AG09319 (cell line): ENCODE data around the gene STAT3.
"Not testable (repeated sequence)": the region's sequence is repeated elsewhere in the genome, so short reads cannot be mapped to it uniquely, and the experiment has no call there.

Experiments used
- DNase-seq: peaks from one replicate; pipeline ENCODE4 v3.0.0-alpha.2; 2010; ENCODE audit warnings: low read depth; ENCODE audit errors: extremely low read depth
- TF ChIP-seq, protein P1 (sequence below): IDR thresholded peaks from 2 replicates; pipeline ENCODE4 v1.5.1; 2011; ENCODE audit warnings: low read depth, mild to moderate bottlenecking, inconsistent platforms, low read length, moderate library complexity

Gene STAT3

DNA sequence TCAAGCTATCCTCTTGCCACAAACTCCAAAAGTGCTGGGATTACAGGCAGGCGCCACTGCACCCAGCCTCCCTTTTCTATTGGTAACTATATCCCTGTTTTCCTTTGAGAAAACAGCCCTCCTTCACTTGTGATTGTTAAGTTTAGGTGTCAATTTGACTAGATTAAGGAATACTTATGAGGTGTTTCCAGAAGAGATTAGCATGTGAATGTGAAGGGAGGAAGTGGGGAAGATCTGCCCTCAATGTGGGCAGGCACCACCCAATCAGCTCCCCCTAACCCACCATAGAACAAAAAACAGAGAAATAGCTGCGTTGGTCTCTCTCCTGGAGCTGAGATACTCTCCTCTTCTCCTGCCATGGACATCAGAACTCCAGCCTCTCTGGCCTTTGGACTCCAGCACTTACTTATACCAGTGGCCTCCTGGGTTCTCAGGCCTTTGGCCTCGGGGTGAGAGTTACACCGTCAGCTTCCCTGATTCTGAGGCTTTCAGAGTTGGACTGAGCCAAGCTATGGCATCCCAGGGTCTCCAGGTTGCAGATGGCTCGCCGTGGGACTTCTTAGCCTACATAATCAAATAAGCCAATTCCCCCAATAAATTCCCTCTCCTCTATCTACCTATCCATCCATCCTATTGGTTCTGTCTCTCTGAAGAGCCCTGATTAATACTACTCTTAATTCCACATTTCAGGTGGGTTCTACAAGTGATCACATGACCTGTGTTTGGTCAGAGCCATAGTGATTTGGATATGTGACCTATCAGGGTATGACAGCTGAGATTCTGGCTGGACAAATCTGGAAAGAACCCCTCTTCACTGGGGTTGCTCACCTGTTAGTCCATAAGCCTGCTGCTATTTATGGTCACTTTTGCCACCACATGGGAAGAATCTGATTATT, 12.0 kb upstream of the STAT3 start:
- DNase-seq, result no peak
- TF ChIP-seq, protein P1, sequence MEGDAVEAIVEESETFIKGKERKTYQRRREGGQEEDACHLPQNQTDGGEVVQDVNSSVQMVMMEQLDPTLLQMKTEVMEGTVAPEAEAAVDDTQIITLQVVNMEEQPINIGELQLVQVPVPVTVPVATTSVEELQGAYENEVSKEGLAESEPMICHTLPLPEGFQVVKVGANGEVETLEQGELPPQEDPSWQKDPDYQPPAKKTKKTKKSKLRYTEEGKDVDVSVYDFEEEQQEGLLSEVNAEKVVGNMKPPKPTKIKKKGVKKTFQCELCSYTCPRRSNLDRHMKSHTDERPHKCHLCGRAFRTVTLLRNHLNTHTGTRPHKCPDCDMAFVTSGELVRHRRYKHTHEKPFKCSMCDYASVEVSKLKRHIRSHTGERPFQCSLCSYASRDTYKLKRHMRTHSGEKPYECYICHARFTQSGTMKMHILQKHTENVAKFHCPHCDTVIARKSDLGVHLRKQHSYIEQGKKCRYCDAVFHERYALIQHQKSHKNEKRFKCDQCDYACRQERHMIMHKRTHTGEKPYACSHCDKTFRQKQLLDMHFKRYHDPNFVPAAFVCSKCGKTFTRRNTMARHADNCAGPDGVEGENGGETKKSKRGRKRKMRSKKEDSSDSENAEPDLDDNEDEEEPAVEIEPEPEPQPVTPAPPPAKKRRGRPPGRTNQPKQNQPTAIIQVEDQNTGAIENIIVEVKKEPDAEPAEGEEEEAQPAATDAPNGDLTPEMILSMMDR, result no peak

DNA sequence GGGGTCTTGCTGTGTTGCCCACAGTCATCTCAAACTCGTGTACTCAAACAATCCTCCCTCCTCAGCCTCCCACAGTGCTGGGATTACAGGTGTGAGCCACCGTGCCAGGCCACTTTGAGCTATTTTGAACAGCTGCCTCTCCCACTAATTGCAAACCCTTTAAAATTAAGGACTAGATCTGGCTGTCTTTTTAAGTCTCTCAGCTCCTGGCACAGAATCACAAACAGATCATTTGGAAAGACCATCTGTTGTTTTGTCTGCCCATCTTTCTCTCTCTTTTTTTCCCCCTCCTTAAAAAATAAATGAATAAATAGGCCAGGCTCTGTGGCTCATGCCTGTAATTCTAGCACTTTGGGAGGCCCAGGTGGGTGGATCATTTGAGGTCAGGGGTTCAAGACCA, 10.9 kb upstream of the STAT3 start:
- no peak for DNase-seq
- TF ChIP-seq, protein P1, result no peak

DNA sequence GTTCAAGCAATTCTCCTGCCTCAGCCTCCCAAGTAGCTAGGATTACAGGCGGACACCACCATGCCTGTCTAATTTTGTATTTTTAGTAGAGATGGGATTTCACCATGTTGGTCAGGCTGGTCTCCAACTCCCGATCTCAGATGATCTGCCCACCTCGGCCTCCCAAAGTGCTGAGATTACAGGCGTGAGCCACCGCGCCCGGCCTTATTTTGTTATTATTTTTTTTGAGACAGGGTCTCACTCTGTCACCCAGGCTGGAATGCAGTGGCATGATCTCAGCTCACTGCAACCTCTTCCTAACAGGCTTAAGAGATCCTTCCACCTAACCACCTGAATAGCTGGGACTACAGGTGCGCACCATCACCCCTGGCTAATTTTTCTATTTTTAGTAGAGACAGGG, 7.4 kb upstream of the STAT3 start:
- not testable (repeated sequence) for DNase-seq

DNA sequence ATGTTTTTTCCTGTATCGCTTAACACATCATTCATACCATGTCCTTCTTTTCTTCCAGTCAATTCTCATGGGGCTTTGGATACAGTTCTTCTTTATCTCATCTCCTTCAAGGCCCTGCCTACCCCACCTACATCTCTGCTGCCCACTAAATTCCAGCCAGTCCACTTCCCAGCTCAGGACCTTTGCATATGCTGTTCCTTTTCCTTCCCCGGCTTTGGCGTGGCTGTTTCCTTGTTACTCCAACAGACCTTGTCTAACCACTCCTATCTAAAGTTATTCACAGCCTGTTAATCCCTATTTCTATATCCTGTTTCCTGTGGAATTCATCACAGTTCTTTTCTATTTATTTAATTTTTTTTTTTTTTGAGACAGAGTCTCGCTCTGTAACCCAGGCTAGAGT, 6.6 kb upstream of the STAT3 start:
- TF ChIP-seq, protein P1, result no peak
- no peak for DNase-seq

DNA sequence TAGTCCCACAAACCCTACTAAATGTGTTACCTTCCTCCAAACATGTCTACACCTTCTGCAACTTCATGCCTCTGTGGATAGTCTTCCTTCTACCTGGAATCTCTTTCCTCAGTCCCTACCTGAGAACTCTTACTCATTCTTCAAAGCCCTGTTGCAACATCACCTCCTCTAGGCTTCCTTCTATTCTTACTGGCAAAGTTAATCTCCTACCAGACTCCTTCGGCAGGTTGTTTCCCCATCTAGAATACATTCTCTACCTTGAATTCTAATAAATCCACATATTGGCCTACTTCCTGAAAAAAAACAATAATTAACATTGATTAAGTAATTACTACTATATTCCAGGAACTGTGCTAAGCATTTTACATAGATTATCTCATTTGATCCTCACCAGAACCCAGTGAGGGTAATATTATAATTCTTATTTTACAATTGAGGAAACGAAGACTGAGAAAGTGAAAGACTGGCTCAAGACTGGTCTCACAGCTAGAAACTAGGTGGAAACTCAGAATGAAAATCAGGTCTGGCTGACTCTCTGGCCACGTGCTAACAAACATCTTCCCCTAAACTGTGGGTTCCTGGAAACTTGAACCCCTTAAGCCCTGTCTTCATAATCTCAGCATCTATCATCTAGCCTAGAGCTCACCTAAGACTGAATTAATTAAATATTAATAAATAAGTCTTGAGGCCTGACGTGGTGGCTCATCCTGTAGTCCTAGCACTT, 4.6 kb upstream of the STAT3 start:
- TF ChIP-seq, protein P1, result no peak
- no peak for DNase-seq

DNA sequence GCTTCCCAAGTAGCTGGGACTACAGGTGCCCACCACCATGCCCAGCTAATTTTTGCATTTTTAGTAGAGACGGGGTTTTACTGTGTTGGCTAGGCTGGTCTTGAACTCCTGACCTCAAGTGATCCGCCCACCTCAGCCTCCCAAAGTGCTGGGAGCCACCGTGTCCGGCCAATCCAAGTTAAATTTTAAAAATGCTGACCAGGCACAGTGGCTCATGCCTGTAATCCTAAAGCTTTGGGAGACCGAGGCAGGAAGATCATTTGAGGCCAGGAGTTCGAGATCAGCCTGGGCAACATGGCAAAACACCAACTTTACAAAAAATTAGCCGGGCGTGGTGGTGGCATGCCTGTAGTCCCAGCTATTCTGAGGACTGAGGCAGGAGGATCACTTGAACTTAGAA, 3.2 kb upstream of the STAT3 start:
- DNase-seq, result not testable (repeated sequence)

DNA sequence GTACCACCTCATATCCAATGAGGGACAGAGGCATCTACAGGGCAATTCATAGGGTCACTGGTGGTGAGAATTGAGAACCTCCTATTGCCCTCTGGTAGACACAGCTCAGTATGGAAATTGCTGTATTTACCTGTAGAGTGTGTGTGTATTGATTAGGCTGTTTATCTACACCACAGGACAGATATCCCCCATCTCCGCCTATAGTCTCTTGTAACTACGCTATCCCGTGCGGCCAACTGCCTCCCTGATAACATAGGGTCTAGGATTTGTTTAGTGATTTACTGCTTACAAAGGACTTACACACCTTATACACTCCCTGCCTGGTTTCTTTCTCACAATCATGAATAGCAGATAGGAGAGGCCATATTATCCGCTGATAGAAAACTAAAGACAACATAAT, 1.7 kb upstream of the STAT3 start:
- no peak for DNase-seq
- TF ChIP-seq, protein P1, result no peak

DNA sequence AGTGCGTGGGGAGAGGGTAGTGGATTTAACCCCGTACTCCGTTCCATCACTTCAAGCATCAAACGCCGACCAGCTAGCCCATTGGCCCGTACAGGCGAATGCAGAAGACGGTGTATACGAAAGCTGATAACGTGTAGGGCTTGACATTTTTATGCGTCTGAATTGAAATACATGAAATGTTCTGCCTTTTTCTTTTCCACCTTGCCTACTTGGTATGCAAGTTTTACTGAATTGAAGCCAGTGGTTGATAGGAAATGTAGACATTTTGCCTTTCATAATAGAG, 834 bp upstream of the STAT3 start:
- TF ChIP-seq, protein P1, result no peak
- no peak for DNase-seq
